WTC11 (cell line): ENCODE results near the gene CCDC178.

Experiments
- ATF1 ChIP-seq: sonication (generic); formaldehyde crosslinking; IDR thresholded peaks from 2 replicates; pipeline ENCODE4 v1.8.1; 2023; ENCODE audit warnings: mild to moderate bottlenecking, moderate library complexity, missing genetic modification reagents
- ATF2 ChIP-seq: sonication (generic); formaldehyde crosslinking; IDR thresholded peaks from 2 replicates; pipeline ENCODE4 v1.8.1; 2022; ENCODE audit warnings: low read depth, missing genetic modification reagents, borderline replicate concordance
- CREM ChIP-seq: sonication (generic); formaldehyde crosslinking; IDR thresholded peaks from 2 replicates; pipeline ENCODE4 v1.8.1; 2022; ENCODE audit warnings: mild to moderate bottlenecking, missing genetic modification reagents, moderate library complexity
- CTCF ChIP-seq: fragments of 200-600 bp; IDR thresholded peaks from 2 replicates; pipeline ENCODE4 v1.8.0; 2022; ENCODE audit warnings: antibody characterized with exemption
- FOXK1 ChIP-seq: sonication (generic); formaldehyde crosslinking; IDR thresholded peaks from 2 replicates; pipeline ENCODE4 v1.8.0; 2022; ENCODE audit warnings: mild to moderate bottlenecking, moderate library complexity, missing genetic modification reagents
- GABPB1 ChIP-seq: sonication (generic); formaldehyde crosslinking; IDR thresholded peaks from 2 replicates; pipeline ENCODE4 v1.8.1; 2023; ENCODE audit warnings: mild to moderate bottlenecking, missing genetic modification reagents
- JUN ChIP-seq: sonication (generic); formaldehyde crosslinking; IDR thresholded peaks from 2 replicates; pipeline ENCODE4 v1.8.0; 2023; ENCODE audit warnings: mild to moderate bottlenecking, missing genetic modification reagents
- KAT7 ChIP-seq: sonication (generic); formaldehyde crosslinking; IDR thresholded peaks from 2 replicates; pipeline ENCODE4 v1.8.1; 2023; ENCODE audit warnings: missing genetic modification reagents, mild to moderate bottlenecking, borderline replicate concordance
- USF1 ChIP-seq: sonication (generic); formaldehyde crosslinking; IDR thresholded peaks from 2 replicates; pipeline ENCODE4 v1.8.0; 2022; ENCODE audit warnings: mild to moderate bottlenecking, missing genetic modification reagents
- ZNF423 ChIP-seq: fragments of 250-450 bp; sonication (Bioruptor Pico); IDR thresholded peaks from 2 replicates; pipeline ENCODE4 v2.1.2; 2022; ENCODE audit warnings: mild to moderate bottlenecking, moderate library complexity

- no peak for TF ChIP-seq FOXK1 (CRISPR knock-in tag)
- TF ChIP-seq USF1 (CRISPR knock-in tag), result no peak
- no peak for TF ChIP-seq GABPB1
- no peak for TF ChIP-seq CTCF
- no peak for TF ChIP-seq ATF1
- TF ChIP-seq CREM (CRISPR knock-in tag), result no peak
- TF ChIP-seq KAT7, result no peak
- TF ChIP-seq ZNF423 (CRISPR knock-in tag), result no peak
- no peak for TF ChIP-seq JUN (CRISPR knock-in tag)
- TF ChIP-seq ATF2 (CRISPR knock-in tag), result no peak
These were observed 465.0 kb downstream of the CCDC178 start for GRCh38 chr18:32975501-32975900.
